NCI-H2227 treated with DMSO at 0.1 percent for 48 hours (cell line): ENCODE data around the gene PRR4.

Experiments
- DNase-seq: peaks from one replicate; lab custom pipeline; 2025; lab: John Stamatoyannopoulos, UW

PRR4 gene, protein sequence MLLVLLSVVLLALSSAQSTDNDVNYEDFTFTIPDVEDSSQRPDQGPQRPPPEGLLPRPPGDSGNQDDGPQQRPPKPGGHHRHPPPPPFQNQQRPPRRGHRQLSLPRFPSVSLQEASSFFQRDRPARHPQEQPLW

DNA sequence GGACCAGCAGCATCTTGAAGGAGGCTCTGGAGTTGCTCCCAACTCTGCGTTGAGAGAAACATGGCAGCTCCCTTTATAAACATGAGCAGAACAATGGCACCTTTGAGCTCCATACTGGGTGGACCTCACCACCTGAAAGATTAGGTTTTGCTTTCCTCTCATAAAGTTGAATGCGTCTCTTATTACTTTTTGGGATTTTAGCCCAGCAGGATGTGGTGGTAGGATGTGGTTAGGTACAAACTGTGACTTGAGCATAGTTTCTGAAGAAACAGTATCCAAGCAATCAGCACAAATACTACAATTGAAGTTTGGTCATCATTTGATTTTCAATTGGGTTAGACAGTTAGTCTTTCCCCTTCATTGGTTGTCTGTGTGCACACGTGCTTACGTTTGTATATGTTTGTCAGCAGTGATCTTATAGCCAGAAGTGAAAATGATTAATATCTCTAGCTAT lies at the start of gene PRR4:
Gene PRR4, minus strand, starts transcription at position 51 of the 454 bp plus-strand sequence. Its CDS starts 38 bp downstream, at position 13.
- no peak for DNase-seq

DNA sequence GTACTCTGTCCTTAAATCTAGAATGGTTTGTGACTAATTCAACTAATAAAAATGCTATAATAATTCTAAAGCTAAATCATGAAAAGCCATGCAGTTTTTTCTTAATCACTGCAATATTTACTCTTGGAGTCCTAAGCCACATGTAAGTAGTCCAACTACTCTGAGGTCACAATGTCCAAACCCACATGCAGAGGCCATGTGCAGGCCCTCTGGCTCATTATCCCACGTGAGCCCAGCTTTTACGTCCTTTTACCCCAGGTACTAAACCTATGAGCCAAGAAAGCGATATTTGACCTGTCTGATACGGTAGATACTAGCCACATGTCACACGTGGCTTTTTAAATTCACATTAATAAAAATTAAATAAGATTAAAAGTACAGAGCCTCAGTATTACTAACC lies 47.6 kb upstream of the PRR4 start:
- DNase-seq: no peak

DNA sequence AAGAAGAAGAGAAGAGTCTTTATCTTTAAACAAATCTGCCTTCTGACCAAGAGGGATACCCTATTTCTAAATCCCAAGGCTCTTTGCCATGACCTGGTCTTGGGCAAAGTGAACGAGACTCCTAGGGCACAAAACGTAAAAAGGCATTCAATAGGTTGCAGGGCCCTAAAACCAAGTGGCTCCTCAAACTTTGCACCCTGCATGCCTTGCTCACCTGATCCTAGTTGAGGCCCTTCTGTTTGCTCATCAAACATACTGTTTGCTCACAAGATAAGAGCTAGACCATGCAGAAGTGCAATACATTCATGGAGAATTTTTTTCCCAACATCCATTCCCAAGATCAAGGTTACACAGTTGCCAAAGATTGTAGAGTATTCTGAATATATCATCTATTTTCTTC lies 42.7 kb upstream of the PRR4 start:
- no peak for DNase-seq

DNA sequence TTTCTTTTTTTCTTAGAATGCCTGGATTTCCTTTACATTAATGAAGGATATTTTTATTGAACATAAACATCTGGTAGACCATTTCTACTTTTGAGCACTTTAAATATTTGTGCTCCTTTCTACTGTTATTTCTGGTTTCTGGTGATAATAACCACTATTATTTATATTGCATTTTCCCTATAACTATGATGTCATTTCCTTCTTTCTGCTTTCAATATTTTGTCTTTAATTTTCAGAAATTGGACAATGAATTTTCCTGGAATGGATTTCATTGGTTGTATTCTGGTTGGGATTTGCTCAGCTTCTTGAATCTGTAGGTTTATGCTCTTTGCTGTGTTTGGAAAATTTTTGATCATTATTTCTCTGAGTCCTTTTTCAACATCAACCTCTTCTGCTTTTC lies 40.0 kb upstream of the PRR4 start:
- DNase-seq: no peak

DNA sequence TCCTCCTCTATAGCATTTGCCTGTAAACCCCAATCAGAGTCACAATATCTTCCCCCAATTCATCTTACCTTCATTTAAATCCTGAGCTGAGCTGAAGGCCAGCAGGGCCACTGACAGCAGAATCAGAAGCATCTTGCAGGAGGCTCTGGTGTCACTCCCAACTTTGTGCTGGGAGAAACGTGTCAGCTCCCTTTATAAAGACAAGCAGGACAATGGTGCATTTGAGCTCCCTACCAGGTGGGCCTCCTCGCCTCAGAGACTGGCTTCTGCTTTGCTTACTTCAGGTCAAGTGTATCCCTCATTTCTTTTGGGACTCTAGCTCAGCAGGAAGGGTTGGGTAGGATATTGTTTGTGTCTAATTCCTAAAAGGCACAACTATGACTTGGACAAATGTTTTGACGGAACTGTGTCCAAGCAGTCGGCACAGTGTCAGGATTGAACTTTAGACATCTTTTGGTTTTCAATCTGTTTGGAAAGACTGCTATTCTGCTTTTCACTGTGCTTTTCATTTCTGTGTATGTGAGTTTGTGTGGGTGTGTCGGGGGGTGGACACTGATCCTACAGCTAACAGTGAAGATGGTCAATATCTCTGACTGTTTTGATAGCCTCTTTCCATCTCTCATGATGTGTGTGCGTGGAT lies 34.9 kb upstream of the PRR4 start, which contains the start of gene PRH1:
Gene PRH1, minus strand, starts transcription at position 170 of the 640 bp plus-strand sequence. Its CDS starts 38 bp downstream, at position 132.
- no peak for DNase-seq

DNA sequence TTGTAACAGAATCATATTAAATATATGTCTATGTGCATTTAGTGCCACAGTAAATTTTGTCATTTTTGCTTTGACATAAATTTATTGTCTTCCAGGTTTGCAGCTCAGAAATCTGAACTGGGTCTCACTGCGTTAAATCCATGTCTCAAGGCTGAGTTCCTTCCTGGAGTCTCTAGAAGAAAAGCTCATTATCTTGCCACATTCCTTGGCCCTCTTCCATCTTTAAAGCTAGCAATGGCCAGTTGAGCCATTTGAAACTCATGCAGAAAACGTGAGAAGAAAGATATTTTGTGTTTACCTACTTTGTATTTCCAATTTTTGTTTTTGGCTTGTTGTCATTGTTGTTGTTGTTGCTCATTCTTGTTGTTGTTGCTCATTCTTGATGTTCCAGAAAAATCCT lies 24.1 kb upstream of the PRR4 start:
- DNase-seq: no peak

DNA sequence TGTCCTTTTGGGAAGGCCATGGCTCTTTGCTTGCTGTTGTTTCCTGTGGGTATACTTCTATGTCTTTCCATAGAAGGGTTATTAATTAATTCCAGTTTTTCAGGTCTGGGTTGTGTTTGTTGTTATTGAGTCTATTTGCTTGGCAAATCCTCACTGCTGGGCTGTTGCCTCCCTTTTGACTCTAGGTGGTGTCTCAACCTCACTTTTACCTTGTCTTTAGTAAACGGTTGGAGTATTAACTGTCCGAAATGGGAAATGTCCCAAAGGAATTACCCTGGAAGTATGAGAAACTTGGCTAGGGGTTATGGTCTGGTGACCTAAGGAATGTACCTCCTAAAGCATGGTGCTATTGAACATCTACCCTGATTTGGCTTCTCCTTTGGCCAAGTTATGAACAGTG lies 18.1 kb upstream of the PRR4 start:
- DNase-seq: no peak

DNA sequence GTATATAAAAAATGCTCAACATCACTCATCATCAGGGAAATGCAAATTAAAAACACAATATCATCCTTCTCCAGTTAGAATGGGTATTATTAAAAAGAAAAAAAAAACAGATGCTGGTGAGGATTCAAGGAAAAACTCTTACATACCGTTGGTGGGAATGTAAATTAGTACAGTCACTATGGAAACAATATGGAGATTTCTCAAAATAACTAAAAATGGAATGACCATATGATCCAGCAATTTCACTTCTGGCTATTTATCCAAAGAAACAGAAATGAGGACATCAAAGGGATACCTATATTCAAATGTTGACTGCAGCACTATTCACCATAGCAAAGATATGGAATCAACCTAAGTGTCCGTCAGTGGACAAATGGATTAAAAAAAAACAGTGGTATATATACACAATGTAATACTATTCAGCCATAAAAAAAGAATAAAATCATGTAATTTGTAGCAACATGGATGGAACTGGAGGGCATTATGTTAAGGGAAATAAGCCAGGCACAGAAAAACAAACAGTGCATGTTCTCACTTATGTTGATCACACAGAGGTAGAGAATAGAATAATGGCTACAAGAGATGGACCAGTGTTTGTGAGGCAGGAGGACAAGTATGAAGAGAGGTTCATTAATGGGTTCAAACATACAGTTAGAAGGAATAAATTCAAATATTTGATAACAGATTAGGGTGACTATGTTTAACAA lies 14.4 kb upstream of the PRR4 start:
- no peak for DNase-seq

DNA sequence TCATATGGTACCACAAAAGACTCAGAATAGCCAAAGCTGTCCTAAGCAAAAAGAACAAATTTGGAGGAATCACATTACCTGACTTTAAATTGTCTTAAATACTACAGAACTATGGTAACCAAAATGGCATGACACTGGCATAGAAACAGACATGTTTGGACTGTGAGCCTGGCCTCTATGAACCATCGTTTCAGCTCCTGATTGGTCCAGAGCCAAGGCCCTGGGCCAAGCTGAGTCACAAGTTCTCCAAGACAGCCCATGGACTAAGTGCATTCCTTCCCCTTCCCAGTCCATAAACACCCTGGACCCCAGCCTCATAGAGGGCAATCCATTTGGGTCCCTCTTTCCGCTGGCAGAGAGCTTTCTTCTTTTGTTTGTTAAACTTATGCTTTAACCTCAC lies 12.1 kb upstream of the PRR4 start:
- no peak for DNase-seq

DNA sequence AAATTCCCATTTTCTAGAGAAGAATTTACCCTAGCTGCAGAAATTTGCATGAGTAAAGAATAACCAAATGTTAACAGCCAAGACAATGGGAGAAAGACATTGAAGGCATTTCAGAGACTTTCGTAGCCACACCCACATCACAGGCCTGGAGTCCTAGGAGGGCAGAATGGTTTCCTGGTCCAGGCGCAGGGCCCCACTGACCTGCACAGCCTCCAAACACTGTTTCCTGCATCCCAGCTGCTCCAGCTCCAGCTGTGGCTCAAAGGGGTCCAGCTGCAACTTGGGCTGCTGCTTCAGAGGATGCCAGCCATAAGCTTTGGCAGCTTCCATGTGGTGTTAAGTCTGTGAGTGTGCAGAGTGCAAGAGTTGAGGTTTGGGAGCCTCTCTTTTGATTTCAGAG lies 6.5 kb upstream of the PRR4 start:
- DNase-seq: no peak

DNA sequence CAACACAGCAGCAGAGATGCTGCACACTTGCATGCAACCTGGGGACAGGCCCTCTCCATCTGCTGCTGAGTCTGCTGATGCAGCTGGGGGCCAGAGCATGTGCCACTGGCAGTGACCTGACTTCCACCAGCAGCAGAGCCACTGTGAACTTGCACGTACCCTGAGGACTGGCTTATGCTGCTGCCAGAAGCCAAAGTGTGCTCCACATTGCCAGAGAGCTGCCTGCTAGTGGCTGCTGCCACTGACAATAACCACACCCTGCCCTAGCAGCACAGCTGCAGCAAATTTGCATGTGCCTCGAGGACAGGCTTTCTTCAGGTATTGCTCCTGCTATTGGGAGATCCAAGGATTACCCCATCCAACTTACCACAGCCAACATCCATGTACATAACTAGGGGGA lies 4.5 kb upstream of the PRR4 start:
- DNase-seq: no peak

DNA sequence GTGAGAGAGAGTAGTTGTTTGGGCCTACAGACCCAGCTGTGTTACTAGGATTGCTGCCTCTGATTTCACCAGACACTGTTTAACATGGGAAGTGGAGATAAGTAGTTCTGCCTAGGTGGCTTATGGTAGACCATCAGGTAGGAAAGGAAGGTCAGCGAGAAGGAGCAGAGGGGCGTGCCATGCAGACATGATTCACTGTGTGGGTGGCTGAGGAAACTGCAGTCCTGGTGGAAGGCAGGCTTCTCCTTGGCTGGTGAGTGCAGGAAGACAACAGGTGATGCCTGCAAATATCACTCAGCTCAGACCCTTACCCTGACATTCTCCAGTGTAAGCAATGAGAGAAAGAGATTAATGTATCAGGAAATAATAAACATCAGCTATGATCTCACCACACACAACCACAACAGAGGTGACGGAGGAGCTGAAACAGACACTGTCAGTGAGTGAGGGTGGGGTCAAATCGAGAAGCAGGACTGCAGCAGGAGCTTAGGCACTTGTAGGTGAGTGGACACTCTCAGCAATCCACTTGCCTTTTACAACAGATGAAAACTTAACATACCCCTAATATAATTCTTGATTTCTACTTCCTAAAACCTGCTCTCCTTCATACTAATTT lies 2.1 kb upstream of the PRR4 start:
- DNase-seq: no peak

DNA sequence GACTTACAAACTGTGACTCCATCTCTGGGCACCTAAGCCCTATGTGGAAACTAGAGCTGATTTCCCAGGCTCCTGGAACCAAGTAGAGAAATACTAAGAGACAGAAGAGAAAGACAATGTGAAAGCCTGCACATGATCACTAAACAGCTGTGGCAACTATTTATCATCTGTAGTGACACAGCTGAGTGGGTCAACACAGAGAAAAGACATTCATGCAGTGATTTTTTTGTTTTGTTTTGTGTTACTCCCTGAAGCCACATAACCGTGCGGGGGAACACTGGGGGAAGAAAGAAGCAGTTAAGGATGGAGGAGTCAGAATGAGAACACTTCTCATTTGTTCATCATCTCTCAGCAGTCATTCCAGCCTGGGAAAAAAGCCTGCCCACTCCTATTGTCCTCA lies 1.5 kb downstream of the PRR4 start:
- no peak for DNase-seq

DNA sequence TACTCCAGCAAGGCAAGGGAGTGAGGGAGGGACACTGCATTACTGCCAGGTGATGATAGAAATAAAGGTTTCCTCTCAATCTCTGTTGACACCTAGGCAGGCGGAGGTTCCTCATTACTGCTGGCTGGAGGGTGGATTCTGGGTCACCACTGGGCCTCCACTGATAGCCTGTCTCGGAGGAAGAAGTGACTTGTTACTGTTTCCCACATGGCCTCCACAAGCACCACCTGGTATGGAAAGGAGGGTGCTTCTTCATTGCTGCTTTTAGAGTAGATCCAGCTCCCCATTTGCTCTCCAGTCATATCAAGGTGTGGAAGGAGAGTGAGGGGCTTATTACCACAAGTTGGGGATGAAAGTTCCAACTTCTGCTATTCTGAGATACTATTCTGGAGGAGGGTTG lies 6.4 kb downstream of the PRR4 start:
- DNase-seq: no peak

DNA sequence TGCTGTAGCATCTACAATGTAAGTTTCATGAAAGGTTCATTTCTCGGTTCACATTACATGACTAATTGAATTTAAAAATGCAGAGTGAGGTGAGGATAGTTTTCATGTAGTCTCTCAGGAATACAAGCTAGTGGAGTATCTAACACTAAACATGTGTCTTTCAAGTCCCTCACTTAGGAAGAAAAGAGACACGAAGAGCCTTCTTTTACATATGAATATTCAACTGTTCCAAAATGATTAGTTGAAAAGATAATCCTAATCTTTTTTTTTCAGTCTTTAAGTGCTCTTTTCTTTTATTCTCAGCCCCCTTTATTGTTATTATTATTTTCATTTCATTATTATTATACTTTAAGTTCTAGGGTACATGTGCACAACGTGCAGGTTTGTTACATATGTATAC lies 10.8 kb downstream of the PRR4 start:
- DNase-seq: no peak

DNA sequence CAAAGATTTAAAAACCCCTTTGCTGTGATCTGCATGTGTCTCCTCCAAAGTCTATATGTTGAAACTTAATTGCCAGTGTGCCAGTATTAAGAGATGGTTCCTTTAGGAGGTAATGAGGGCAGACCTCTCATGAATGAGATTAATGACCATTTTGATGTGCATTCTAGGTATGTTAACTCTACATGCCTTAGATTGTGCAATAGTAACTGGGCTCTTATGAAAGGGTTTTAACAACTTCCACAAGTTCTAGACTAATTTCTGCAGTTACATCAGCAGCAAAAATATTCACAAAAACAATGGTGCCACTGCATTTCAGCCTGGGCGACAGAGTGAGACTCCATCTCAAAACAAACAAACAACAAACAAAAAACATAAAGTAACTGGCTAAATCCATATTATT lies 19.3 kb downstream of the PRR4 start:
- no peak for DNase-seq

DNA sequence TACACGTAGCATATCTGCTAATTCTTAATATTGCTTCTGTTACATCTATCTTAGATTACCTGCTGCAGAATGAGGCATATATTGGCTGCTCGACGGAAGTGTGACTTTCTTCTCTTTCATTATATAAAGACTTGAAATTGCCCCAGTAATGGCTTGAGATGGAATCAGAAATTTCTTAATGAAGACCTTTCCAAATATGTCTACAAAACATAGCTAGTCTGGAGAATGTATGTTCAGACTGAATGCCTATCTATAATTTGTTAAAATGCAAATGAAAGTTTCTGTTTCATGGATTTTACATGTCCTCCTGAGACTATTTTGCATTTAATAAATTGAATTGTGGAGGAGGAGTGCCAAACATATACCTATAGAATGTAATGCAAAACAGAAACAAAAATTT lies 23.0 kb downstream of the PRR4 start, which contains the start of gene TAS2R10:
Gene TAS2R10, minus strand, starts transcription at position 101 of the 400 bp plus-strand sequence. Its CDS starts 89 bp downstream, at position 12.
- no peak for DNase-seq

DNA sequence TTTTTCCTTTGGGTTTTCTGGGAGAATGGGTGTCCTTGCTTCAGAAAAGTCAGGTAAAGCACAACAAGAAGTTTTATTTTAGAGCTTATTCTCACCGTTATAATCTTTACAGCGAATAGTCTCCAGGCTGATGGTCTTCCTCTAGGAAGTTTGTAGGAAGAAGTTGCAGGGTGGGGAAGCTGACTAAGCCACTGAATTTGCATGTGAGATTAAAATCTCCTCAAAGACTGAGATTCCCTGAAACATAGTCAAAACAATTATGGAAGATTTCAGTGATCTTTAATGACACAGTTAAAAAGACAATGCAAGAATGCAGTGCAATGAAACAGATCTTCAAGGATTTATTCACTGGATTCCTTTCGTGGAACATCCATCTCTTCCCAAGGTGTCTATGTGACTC lies 24.3 kb downstream of the PRR4 start:
- DNase-seq: no peak

DNA sequence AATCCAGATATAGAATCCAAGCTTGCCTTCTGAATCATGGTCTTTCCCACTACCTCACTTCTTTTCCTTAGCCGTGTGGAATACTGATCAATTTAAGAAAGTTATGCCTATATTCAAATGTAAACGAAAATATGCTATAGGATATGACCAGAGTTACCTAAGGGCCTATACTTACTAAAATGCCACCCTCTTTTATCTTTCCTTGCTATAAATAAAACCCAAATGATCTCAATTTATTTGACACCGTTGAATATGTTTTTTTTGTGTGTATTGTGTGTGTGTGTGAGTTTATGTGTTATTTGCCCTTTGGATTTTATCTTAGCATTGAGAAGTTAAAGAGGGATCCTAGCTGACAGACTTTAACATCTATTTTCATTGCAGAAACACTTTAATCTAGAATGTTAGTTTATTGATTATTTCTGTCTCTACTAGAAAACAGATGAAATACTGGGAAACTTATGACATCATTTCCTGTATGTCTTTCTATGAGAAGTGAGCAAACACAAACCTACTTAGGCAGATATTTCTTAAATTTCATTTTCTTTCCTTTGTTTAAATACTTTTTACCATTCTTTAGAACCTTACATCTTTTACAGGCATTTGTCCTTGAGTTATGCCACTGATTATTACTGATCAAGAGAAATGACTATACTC lies 37.3 kb downstream of the PRR4 start:
- no peak for DNase-seq

DNA sequence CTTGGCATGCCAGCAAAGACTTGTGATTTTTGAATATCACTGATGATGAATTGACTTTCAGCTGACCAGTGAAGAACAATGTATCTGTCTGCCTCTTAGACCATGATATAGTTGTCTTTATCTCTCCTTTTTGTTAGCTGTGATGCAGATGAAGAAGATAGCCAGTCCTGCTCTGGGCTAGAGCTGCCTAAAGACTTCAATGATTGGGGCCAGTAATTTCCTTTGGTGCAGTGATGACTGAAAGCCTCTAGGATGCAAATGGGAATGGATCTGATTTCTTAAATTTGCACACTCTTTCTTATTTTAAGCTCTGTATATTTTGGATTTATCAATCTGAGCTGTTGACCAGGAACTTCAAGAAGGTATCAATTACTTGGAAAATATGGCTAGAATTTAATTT lies 39.2 kb downstream of the PRR4 start, which contains the start of gene TAS2R9:
Gene TAS2R9, minus strand, starts transcription at position 101 of the 400 bp plus-strand sequence. Its CDS starts 93 bp downstream, at position 8.
- DNase-seq: no peak

DNA sequence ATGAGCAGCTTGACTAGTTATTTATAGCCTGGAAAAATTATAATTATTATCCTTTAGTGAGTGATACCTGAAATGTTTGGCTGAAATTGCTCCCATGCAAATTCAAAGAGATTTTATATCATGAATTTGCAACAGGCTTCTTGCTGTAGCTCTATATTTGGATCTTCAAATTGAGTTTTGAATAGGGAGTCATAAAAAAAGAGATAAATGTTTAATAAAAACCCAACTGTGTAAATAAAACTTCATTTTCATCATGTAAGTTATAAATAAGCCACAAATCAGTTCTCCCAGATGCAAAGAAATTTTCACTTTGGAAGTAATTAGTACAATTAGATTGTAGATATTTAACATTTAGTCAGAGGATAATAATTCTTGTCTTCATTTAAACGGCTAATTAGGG lies 42.1 kb downstream of the PRR4 start, which contains the start of gene TAS2R8:
Gene TAS2R8, minus strand, starts transcription at position 101 of the 400 bp plus-strand sequence. CDS start 306 bp downstream, outside the sequence.
- no peak for DNase-seq

DNA sequence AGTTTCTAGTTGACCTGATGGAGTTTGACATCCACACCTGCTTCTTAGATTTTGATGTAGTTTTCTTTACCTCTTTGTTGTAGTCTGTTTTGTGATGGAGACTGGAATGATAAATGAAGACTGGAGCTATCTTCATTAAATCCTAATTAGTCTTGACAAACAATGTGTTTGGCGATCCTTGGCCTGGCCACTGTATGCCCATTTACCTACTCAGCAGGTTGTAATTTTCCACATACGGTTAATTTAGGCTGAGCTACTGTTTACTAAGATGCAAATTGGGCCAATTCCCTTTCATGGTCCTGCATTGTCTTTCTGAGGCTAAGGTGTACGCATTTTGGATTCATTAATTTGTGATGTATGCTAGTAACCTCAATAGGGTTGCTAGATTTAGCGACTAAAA lies 46.7 kb downstream of the PRR4 start, which contains the start of gene TAS2R7:
Gene TAS2R7, minus strand, starts transcription at position 41 of the 400 bp plus-strand sequence. CDS start 57 bp downstream, outside the sequence.
- no peak for DNase-seq
